Eye (tissue), 1 donor: ENCODE results near the gene SLC30A5.
"Not testable (repeated sequence)": the region's sequence is repeated elsewhere in the genome, so short reads cannot be mapped to it uniquely, and the experiment has no call there.

ENCODE experiments used
- DNase-seq: peaks from one replicate; pipeline ENCODE4 v3.0.0-alpha.2; 2015

Gene SLC30A5

DNA sequence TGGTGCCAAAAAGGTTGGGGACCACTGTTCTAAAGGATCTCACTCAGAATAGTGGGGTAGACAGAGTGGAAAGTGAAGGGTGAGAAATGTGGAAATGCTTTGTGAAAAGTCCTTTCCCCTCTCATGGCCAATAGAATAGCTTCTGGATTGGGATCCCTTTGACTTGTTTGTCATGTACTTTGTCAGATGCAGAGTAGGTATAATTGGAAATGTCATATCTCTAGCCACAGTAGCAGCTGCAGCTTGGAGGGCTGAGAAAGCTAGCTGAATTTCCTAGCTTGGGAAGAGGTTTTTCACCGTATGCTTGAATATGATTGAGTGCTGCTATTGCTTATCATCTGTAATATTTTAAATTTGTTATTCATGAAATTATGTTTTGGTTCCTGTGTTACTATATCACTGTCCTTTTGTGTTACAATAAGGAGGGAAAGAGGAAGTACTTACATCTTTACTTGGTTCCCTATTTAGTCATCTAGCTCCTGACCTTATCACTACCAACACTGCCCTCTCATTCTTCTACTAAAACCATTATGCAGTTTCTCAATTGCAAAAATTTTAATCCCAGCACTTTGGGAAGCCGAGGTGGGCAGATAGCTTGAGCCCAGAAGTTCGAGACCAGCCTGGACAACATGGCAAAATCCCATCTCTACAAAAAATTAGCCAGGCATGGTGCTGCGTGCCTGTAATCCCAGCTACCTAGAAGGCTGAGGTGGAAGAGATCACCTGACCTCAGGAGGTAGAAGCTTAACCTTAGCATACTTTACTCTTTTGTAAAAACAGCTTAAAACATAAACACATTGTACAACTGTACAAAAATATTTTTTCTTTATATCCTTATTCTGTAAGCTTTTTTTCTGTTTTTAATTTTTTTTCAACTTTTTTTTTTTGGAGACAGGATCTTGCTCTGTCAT, 12.4 kb downstream of the SLC30A5 start:
- DNase-seq = no peak

DNA sequence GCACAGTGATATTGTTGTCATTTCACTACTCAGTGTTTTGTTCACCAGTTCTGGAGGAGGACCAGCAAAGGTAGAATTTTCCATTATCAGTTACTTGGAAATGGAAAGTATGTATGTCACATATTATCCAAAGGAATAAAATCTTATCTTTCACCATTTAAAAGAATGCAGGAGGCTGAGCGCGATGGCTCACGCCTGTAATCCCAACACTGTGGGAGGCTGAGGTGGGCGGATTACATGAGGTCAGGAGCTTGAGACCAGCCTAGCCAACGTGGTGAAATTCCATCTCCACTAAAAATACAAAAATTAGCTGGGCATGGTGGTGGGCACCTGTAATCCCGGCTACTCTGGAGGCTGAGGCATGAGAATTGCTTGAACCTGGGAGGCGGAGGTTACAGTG, 14.6 kb downstream of the SLC30A5 start:
- DNase-seq = not testable (repeated sequence)

DNA sequence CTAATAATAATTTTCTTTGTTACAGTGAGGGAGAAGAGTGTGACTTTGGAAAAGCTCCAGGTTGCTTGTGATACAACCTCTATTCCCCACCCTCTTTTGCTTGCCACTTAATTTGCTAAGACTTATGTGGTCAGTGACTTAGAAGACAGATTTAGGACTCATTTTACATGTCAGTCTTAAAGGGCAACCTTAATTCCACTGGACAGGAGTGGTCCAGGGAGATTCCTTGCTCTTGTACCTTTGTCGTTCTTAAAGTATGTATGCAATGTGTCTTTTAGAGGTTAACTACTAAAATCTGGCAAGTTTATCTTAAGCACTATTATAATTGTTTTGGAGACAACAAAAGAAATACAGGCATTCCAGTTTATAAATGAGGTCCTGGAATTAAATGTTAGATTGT, 20.0 kb downstream of the SLC30A5 start:
- no peak for DNase-seq

DNA sequence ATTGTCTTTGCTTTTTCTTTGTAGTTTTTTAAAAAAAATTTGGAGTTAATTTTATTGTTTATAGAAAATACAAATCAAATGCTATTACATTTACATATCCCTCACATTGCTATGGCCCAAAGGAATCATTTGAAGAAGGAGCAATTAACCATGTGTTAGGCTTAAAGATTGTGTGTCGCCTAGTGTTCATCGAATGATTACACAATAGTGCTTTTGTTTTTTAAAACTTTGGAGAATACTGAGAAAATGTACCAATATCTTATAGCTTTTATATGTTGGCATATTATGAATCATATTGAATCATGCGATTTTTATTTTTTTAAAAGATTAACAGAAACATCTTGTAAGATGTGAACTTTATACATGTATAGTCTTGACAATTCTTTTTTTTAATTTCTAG, 21.7 kb downstream of the SLC30A5 start:
- no peak for DNase-seq

DNA sequence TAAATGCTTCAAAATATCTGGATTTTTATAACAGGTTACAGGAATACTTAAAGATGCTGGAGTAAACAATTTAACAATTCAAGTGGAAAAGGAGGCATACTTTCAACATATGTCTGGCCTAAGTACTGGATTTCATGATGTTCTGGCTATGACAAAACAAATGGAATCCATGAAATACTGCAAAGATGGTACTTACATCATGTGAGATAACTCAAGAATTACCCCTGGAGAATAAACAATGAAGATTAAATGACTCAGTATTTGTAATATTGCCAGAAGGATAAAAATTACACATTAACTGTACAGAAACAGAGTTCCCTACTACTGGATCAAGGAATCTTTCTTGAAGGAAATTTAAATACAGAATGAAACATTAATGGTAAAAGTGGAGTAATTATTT, 35.6 kb downstream of the SLC30A5 start:
- no peak for DNase-seq

DNA sequence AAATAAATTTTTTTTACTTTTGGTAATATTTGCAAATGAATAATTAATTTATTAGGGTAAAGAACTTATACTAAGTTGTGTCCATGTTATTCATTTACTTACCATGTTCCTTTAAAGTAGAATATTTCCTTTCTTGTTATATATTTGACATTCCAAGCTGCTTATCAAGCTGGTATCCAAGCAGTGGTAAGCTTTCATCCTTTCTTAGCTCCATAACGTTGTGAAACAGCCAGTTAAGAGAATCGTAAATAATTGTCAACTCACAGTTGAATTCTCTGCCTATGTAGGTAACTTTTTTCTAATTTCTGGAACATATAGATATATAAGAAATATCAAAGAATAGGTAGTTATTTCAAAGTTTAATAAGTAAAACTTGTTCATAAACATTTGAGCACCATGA, 36.4 kb downstream of the SLC30A5 start:
- DNase-seq = no peak

DNA sequence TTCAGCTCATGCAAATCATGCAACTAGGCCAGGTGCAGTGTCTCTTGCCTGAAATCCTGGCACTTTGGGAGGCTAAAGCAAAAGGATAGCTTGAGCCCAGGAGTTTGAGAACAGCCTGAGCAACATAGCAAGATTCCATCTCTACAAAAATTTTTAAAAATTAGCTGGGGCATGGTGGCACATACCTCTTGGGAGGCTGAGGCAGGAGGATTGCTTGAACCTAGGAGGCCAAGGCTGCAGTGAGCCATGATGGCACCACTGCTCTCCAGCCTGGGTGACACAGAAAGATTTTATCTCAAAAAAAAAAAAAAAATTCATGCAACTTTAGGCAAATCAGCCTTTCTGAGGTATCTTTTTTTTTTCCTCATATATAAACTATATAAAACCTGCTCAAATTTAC, 37.5 kb downstream of the SLC30A5 start:
- no peak for DNase-seq

DNA sequence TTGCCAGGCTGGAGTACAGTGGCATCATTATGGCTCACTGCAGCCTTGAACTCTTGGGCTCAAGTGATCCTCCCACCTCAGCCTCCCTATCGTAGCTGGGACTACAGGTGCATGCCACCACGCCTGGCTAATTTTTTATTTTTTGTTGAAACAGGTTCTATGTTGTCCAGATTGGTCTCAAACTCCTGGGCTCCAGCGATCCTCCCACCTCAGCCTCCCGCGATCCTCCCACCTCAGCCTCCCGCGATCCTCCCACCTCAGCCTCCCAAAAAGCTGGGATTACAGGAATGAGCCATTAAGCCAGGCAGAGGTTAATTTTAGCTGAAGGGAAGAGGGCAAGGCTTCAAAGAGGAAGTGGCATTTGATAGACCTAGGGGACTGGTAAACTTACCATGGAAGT, 40.3 kb downstream of the SLC30A5 start:
- no peak for DNase-seq

DNA sequence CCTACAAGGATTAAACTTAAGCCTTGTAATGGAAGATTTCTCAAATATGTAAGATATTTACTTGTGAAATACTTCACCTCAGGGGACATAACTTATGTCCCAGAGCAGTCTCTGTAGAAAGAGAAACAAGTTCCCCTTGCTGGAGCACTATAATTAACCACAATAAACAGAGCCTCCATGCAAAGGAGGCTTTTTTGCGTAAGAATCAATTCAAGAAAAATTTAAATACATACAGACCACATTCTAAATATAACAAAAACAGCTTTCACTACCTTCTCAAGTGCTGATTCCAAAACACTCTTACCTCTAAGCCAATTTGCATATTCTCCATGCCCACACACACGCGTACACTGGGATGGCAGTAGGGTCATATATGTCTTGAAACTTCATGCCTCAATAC, 42.5 kb downstream of the SLC30A5 start:
- DNase-seq = no peak

DNA sequence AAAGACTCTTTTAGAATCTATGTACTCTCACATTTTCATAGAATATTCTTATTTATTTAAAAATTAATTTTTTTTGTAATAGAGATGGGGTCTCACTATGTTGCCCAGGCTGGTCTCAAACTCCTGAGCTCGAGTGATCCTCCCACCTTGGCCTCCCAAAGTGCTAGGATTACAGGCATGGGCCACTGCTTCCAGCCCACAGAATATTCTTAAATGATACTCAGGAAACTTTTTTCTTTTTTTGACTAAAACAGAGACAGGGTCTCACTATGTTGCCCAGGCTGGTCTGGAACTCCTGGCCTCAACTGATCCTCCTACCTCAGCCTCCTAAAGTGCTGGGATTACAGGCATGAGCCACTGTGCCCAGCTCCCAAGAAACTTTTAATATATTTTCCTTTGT, 43.4 kb downstream of the SLC30A5 start:
- DNase-seq = not testable (repeated sequence)

DNA sequence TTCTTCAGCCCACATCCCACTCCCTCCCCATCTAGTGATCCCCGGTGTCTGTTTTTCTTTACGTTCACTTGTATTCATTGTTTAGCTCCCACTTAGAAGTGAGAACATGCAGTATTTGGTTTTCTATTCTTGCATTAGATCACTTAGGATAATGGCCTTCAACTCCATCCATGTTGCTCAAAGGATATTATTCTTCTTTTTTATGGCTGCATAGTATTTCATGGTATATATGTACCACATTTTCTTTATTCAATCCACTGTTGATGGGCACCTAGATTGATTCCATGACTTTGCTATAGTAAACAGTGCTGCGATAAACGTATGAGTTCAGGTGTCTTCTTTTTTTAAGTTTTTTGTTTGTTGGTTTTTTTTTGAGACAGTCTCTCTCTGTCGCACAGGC, 44.0 kb downstream of the SLC30A5 start:
- no peak for DNase-seq

DNA sequence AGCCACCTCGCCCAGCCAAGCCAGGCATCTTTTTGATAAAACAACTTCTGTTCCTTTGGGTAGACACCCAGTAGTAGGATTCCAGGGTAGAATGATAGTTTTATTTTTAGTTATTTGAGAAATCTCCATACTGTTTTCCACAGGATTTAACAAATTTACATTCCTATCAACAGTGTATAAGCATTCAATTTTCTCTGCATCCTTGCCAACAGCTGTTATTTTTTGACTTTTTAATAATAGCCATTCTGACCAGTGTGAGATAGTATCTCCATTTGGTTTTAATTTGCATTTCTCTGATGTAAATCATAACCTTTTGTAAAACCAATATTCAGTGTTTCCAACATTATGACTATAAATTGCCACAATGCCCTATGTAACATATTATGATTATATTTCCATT, 45.0 kb downstream of the SLC30A5 start:
- DNase-seq = peak; percentile 3

DNA sequence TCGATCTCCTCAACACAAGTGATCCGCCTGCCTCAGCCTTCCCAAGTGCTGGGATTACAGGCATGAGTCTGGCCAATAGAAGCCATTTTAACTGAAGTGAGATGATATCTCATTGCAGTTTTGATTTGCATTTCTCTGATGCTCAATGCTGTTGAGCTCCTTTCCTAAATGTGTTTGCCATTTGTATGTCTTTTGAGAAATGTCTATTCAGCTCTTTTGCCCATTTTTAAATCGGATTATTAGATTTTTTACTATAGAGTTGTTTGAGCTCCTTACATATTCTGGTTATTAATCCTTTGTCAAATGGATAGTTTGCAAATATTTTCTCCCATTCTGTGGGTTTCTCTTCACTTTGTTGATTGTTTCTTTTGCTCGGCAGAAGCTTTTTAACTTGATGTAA, 46.4 kb downstream of the SLC30A5 start:
- DNase-seq = not testable (repeated sequence)

DNA sequence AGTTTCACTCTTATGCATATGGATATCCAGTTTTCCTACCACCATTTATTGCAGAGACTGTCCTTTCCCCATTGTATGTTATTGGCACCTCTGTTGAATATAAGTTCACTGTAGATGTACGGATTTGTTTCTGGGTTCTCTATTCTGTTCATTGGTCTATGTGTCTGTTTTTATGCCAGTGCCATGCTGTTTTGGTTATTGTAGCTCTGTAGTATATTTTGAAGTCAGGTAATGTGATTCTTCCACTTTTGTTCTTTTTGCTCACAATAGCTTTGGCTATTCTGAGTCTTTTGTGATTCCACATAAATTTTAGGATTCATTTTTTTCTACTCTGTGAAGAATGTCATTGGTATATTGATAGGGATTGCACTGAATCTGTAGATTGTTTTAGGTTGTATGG, 47.0 kb downstream of the SLC30A5 start:
- DNase-seq = no peak

DNA sequence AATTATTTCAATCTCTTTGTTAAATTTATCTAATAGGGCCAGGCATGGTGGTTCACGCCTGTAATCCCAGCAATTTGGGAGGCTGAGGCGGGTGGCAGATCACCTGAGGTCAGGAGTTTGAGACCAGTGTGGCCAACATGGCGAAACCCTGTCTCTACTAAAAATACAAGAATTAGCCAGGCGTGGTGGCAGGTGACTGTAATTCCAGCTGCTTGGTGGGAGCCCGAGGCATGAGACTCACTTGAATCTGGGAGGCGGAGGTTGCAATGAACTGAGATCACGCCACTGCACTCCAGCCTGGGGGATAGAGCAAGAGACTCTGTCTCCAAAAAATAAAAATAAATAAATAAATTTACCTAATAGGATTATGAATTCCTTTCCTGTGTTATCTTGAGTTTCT, 54.8 kb downstream of the SLC30A5 start:
- not testable (repeated sequence) for DNase-seq

DNA sequence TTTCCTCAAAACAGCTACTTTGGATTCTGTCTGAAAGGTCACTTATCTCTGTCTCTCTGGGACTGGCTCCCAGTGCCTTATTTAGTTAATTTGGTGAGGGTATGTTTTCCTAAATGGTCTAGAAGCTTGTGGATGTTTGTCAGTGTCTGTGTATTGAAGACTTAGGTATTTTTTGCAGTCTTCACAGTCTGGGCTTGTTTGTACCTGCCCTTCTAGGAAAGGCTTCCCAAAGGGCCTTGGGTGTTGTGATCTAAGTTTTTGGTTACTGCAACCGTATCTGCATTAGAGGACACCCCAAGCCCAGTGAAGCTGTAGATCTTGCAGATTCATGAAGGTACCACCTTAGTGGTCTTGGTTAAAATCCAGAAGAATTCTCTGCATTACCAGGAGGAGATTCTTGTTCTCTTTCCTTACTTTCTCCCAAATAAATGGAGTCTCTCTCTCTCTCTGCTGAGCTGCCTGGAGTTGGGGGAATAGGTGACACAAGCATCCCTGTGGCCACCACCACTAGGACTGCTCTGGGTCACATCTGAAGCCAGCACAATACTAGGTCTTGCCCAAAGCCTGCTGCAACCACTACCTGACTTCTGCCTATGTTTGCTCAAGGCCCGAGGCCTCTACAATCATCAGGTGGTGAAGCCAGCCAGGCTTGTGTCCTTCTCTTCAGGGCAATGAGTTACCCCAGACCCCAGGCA, 55.3 kb downstream of the SLC30A5 start:
- DNase-seq = no peak

DNA sequence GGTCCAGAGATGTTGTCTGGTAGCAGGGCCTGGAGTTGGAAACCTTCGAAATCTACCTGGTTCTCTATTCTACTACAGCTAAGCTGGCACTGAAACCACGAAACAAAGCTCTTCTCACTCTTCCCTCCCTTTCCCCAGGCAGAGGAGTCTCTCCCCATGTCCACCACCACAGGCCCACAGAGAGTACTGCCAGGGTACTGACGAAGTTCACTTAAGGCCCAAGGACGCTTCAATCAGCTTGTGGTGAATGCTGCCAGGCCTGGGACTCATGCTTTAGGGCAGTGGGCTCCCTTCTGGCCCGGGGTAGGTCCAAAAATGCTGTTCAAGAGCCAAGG, 55.8 kb downstream of the SLC30A5 start:
- no peak for DNase-seq

DNA sequence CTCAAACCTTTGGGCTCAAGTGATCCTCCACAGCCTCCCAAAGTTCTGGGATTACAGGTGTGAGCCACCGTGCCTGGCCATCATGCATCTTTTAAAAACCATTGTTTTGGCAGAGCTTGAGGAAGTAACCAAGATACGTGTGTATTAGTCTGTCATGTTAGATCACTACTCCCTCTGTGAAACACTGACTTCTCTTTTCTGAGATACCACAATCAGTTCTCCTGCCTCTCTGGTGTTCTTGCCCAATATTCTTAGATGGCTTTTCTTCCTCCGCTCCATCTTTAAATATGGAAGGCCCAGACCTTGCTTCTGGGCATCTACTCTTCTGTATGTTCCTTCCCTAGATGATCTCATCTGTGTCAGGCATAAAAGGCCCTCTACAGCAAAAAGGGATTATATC, 58.9 kb downstream of the SLC30A5 start:
- no peak for DNase-seq

DNA sequence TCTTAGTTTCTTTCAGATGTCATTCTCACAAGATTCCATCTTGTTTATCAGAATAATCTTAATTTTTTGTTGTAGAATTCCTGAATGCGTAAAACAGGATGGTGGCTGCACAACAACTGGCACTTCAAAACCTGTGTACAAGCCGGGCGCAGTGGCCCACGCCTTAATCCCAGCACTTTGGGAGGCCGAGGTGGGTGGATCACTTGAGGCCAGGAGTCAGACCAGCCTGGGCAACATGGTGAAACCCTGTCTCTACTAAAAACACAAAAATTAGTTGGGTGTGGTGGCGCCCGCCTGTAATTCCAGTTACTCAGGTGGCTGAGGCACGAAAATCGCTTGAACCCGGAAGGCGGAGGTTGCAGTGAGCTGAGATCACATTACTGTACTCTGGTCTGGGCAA, 62.6 kb downstream of the SLC30A5 start:
- no peak for DNase-seq

DNA sequence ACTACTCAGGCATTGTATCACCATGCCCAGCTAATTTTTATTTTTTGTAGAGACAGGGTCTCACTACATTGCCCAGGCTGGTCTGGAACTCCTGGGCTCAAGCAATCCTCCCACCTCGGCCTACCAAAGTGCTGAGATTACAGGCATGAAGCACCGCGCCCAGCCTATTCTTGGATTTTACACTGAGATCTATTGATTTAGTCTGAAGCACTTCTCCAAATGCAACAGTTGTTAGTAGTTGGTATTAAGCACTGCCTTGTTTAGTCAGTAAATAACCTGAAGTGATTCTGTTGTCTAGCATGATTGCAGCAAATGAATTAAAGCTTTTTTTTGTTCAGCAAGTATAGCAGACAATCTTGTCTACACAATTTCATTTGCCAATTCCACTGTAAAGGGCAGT, 64.2 kb downstream of the SLC30A5 start:
- no peak for DNase-seq

DNA sequence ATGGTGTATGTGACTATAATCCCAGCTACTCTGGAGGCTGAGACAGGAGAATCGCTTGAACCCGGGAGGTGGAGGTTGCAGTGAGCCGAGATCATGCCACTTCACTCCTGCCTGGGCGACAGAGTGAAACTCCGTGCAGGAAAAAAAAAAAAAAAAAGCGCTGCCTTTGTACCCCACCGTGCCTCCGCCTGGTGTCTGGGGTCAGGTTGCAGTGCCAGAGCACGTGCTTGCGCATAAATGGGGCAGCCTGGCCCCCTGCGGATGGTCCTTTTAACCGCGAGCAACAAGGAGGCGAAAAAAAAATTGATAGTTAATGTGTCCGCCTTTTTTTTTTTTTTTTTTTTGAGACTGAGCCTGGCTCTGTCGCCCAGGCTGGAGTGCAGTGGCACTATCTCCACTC, 66.8 kb downstream of the SLC30A5 start:
- no peak for DNase-seq

DNA sequence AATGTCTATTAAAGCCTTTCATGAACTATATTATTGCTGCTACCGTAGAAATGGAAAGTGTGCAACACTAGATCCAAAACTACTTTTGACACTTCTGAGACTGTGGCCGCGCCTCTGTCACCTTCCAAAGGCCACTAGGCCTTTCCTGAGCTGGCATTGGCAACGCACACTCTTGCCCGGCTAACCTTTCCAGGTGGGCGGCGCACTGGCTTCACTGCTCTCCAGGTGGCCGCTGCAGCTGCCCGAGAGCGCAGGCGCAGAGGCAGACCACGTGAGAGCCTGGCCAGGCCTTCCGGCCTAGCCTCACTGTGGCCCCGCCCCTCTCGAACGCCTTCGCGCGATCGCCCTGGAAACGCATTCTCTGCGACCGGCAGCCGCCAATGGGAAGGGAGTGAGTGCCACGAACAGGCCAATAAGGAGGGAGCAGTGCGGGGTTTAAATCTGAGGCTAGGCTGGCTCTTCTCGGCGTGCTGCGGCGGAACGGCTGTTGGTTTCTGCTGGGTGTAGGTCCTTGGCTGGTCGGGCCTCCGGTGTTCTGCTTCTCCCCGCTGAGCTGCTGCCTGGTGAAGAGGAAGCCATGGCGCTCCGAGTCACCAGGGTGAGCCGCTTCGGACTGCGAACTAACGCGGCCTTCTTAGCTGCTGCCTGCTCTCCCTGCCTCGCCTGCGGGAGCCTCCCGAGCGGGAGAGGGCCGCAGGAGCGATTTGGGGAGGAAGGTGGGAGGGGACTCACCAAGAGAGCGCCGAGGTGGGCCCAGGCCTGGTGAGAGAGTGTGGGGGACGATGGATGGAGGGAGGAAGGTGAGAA, 73.1 kb downstream of the SLC30A5 start, which contains the start of gene CCNB1:
TSS of gene CCNB1 (plus strand) at position 465 of the 807 bp plus-strand sequence. CDS start at position 578, 113 bp downstream.
- peak; percentile 98 for DNase-seq

DNA sequence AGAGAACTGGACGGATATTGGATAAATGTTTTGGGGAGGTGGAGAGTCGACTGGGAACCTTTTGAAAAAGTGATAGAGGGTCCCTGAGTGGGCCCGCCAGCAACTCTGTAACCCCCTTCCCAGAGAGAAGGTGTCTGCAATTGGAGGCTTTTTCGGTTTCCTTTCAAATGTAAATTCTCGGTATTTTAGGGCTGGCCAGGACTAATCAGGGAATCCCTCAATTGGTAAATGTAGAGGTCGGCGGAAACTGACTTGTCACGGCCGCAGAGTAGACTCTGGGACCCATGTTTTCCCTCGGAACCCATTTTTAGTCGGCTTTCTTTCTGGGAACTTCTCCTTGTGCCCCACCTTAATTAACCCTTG, 73.7 kb downstream of the SLC30A5 start:
- no peak for DNase-seq

DNA sequence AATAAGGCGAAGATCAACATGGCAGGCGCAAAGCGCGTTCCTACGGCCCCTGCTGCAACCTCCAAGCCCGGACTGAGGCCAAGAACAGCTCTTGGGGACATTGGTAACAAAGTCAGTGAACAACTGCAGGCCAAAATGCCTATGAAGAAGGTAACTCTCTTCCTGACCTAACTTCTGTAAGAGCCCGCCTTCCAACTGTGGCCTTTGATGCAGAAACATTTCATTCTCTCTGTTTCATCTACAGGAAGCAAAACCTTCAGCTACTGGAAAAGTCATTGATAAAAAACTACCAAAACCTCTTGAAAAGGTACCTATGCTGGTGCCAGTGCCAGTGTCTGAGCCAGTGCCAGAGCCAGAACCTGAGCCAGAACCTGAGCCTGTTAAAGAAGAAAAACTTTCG, 74.1 kb downstream of the SLC30A5 start:
- DNase-seq = no peak
